Psoas muscle (tissue), 8 donors: Measurements from ENCODE around the gene XAB2. TPM values are rescaled to one million over a fixed set of nuclear protein-coding genes. Genes with fewer than 3 reads are reported as not detected.
A peak's percentile ranks its signal among the peaks of the same experiment; 100 is the strongest.

Source experiments
- ATAC-seq, 4 donors: fragments of 200-7000 bp; cut with Tn5 transposase; one replicate each; pipeline ENCODE4 v1.9.1; 2020; ENCODE audit warnings: moderate library complexity in 3 of 4, mild to moderate bottlenecking in 2 of 4
- DNase-seq, 2 donors: peaks; one replicate each; pipeline ENCODE4 v3.0.0-alpha.2; 2020
- H3K27ac ChIP-seq: fragments of 200-600 bp; one replicate; pipeline ENCODE4 v1.8.0; 2022
- H3K27me3 ChIP-seq, 3 donors: fragments of 200-600 bp in 1 of 3; one replicate each; pipeline versions ENCODE4 v1.6.1 to v1.8.0; 2013 to 2022; ENCODE audit warnings: low read length in 2 of 3, mild to moderate bottlenecking in 2 of 3, moderate library complexity in 1 of 3; ENCODE audit not compliant: insufficient read depth in 3 of 3
- H3K36me3 ChIP-seq, 2 donors: fragments of 200-600 bp in 1 of 2; one replicate each; pipeline versions ENCODE4 v1.6.1 to v1.8.0; 2013 to 2022; ENCODE audit warnings: low read depth in 1 of 2, mild to moderate bottlenecking in 1 of 2, moderate library complexity in 1 of 2; ENCODE audit not compliant: insufficient read depth in 1 of 2
- H3K4me1 ChIP-seq: fragments of 200-600 bp; one replicate; pipeline ENCODE4 v1.8.0; 2022
- H3K4me3 ChIP-seq: fragments of 200-600 bp; one replicate; pipeline ENCODE4 v1.8.0; 2022; ENCODE audit warnings: mild to moderate bottlenecking
- H3K9me3 ChIP-seq: fragments of 200-600 bp; one replicate; pipeline ENCODE4 v1.8.0; 2022
- WGBS, 3 donors: extraction: QIAGEN DNeasy Blood & Tissue Kit; methylation state at CpG; one replicate each; pipeline versions ENCODE4 v1.1.6 to v1.1.7; 2013; 5-methylcytosine and 5-hydroxymethylcytosine counted together
- intact Hi-C, 2 donors: fragments of 100-400 bp; cut with DNase I; formaldehyde crosslinking; loops; one replicate each; pipeline versions ENCODE4 v1.11.0 to v1.14.2; 2022
- long read RNA-seq, 2 donors: library from polyadenylated mRNA; unstranded; transcript quantifications; one replicate each; pipeline ENCODE4 v2.0.0, GENCODE V29; 2021
- polyA plus RNA-seq, 3 donors: library from polyadenylated mRNA; stranded (reverse); fragments of 200-250 nt; gene quantifications; one replicate each; pipeline ENCODE4 v1.2.3, GENCODE V29; 2013
- total RNA-seq, 4 donors: library from RNA; stranded (reverse); fragmentation: NEBNext Ultra II Directional in 2 of 4; extraction: Animal tissue kit (Norgen Biotek cat#: 25700) in 2 of 4; gene quantifications; one replicate each; pipeline versions ENCODE4 v1.2.1 to v1.2.4, GENCODE V29; 2021 to 2023
- TF ChIP-seq, protein P1 (sequence below): fragments of 200-600 bp; IDR thresholded peaks from one replicate; pipeline ENCODE4 v1.8.0; 2022; ENCODE audit warnings: antibody characterized with exemption
- donor health status: healthy with polysubstance abuse.
- donor health status: DM: no; HTN: no; CAD: no; lungs with moderate emphysema.
- donor health status: Bipolar disorder and iron deficiency.
- donor health status: healthy.
- donor health status: DM: yes; HTN: yes; CAD: no.
- donor health status: DM: no; HTN: no; CAD: no.
- donor health status: DM: no; HTN: no; CAD: no.
- donor health status: DM: yes; HTN: yes; CAD: no.

Gene XAB2
- total RNA-seq (10 to 100 TPM; 19.2 to 36.3 (median 26.6) TPM), polyA plus RNA-seq (10 to 100 TPM; 23.5 to 29.7 (median 24.1) TPM)
- long read RNA-seq, donor 1, partial matches to known transcripts: 6 of 8 reads
- long read RNA-seq, donor 1, other reads (novel, unspliced or antisense): 1 of 8 reads
- long read RNA-seq, donor 2, transcript XAB2-201 (19 exons, 2,667 nt): major isoform, 25 of 55 reads
- long read RNA-seq, donor 2, partial matches to known transcripts: 24 of 55 reads
- long read RNA-seq, donor 2, other reads (novel, unspliced or antisense): 6 of 55 reads

DNA sequence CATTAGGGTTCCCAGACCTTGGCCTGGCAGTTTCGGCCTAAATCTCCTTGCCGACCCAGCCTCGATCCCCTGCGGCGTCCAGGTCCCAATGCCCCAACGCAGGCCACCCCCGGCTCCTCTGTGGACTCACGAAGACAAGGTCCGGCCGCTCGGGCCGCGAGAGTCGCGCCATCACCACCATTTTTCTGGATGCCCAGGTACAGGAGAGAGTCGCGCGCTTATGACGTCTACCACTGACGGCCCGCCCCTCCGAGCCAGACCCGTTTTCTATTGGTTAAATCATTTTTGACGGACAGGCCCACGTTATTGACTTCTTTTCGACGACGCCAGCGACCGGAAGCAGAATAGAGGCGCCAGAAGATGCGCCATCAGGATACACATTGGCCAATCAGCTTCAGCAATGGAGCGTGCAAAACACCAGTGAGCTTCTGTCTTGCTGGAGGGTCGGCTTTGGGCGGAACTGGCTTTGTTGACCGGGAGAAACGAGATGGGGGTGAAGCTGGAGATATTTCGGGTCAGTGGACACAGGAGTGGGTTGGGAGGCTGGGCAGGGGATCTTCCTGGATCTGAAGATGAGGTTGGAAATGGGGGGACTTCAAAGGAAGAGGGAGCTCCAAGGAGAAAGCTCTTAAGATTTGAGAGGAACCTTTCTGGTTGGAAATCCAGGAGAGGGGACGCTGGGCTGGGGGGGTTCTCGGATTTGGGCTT, at the start of gene XAB2, which contains the start of gene PET100:
TSS of gene XAB2 (minus strand) at position 199 of the 708 bp plus-strand sequence. CDS start at position 181, 18 bp downstream.
TSS of gene PET100 (plus strand) at position 447 of the 708 bp plus-strand sequence. CDS start at position 488, 41 bp downstream.
- Histone ChIP-seq H3K4me3 (peak within 1 kb of the TSS; percentile 100), H3K4me1 (peaks cover 19% of the 10 kb centered on the region), H3K9me3 (no peaks in the 10 kb centered on the region), H3K27ac (peak within 1 kb of the TSS; percentile 87), H3K36me3 (peaks cover 0 to 34% of the 10 kb centered on the region in 2 donors), H3K27me3 (peaks cover 0 to 3% (median 0%) of the 10 kb centered on the region in 3 donors)
- intact Hi-C loops: no loop called here
- WGBS, 3 donors: 0 to 1% (median 0%) methylated on average over 40 of the region's 40 CpGs
- DNase-seq (peak; percentile 95 to 98), ATAC-seq (peak; percentile 99 to 100 (median 99))
- TF ChIP-seq, protein P1, sequence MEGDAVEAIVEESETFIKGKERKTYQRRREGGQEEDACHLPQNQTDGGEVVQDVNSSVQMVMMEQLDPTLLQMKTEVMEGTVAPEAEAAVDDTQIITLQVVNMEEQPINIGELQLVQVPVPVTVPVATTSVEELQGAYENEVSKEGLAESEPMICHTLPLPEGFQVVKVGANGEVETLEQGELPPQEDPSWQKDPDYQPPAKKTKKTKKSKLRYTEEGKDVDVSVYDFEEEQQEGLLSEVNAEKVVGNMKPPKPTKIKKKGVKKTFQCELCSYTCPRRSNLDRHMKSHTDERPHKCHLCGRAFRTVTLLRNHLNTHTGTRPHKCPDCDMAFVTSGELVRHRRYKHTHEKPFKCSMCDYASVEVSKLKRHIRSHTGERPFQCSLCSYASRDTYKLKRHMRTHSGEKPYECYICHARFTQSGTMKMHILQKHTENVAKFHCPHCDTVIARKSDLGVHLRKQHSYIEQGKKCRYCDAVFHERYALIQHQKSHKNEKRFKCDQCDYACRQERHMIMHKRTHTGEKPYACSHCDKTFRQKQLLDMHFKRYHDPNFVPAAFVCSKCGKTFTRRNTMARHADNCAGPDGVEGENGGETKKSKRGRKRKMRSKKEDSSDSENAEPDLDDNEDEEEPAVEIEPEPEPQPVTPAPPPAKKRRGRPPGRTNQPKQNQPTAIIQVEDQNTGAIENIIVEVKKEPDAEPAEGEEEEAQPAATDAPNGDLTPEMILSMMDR: no peak

DNA sequence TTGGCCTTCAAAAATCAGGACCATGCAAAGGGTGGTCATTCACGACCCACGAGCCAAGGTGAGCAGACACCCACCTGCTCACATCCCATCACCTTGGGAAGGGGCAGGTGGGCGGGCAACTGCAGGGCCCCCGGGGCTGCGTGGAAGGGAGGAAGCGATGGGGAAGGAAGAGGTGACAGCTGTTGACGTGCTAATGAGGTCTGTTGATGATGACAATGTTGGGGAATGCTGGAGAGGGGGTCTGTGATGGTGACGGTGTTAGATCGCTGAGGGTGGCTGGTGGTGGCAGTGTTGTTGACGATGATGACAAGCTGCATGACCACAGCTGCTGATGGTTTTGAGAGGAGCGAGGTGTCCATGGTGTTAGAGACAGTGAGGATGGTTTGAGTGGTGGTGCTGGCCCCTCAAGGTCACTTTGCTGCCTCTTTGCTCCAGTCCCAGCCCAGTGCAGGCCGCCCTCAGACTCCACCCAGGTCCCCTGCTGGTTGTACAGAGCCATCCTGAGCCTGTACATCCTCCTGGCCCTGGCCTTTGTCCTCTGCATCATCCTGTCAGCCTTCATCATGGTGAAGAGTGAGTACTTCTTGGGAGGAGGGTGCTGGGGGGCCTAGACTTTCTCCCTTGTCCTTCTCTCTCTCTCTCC, 48.4 kb upstream of the XAB2 start:
- Histone ChIP-seq H3K4me1 (no peaks in the 10 kb centered on the region), H3K27ac (no peak overlapping the region), H3K9me3 (no peaks in the 10 kb centered on the region), H3K27me3 (peaks cover 0 to 18% (median 0%) of the 10 kb centered on the region in 3 donors), H3K4me3 (no peak overlapping the region), H3K36me3 (peaks cover 0 to 6% of the 10 kb centered on the region in 2 donors)
- intact Hi-C loops: loop anchor here in 1 of 2 donors (5.0 kb wide), 1 partner anchor 110 kb away; no protein-coding TSS in a partner anchor
- ATAC-seq (no peak), DNase-seq (no peak)
- TF ChIP-seq, protein P1: no peak
- WGBS, 3 donors: 37 to 44% (median 43%) methylated on average over 12 of the region's 12 CpGs

DNA sequence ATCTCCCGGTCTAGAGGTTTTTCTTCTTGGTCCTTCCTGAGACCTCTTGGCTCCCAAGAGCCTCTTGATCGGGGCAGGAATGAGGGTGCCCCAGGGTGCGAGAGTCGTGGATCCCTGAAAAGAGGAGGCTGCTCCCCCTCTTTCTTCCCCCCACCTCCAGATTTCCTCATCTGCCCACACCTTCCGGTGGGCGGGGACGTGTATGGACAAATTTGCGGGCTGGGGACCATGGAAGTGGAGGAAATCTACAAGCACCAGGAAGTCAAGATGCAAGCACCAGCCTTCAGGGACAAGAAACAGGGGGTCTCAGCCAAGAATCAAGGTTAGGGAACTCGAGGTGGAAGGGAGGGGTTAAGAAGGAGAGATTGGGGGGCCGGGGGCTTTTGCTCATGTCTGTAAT, 47.5 kb upstream of the XAB2 start, which contains the start of gene MCEMP1:
TSS of gene MCEMP1 (plus strand) at position 237 of the 400 bp plus-strand sequence. CDS start at position 268, 31 bp downstream.
- TF ChIP-seq, protein P1: no peak
- ATAC-seq: no peak
- Histone ChIP-seq H3K4me1 (no peaks in the 10 kb centered on the region), H3K27ac (no peak within 1 kb of the TSS), H3K36me3 (no peaks in the 10 kb centered on the region), H3K9me3 (no peaks in the 10 kb centered on the region), H3K4me3 (no peak within 1 kb of the TSS), H3K27me3 (peaks cover 0 to 27% (median 2%) of the 10 kb centered on the region in 3 donors)
- WGBS, 3 donors: 27 to 41% (median 36%) methylated on average over 10 of the region's 10 CpGs
- intact Hi-C loops: loop anchor here in 1 of 2 donors (5.0 kb wide), 1 partner anchor 110 kb away; no protein-coding TSS in a partner anchor
- DNase-seq: no peak

DNA sequence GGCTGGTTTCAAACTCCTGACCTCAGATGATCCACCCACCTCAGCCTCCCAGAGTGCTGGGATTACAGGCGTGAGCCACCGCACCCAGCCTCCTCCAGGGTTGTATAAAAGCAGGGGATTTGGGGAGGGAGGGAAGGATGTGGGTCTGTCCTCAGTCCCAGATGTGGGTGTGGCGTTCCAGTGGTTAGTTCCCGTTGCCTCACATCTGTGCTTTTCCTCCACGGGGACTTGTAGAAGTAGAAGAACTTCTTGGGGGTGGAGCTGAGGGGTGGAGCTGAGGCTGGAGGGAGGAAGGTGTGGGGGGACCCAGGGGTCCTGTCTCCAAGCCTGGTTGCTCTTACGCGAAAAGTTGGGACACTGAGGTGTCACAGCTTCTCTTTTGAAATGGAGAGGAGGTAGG, 47.0 kb upstream of the XAB2 start:
- TF ChIP-seq, protein P1: no peak
- Histone ChIP-seq H3K27me3 (peaks cover 0 to 32% (median 3%) of the 10 kb centered on the region in 3 donors), H3K4me1 (no peaks in the 10 kb centered on the region), H3K4me3 (no peak overlapping the region), H3K9me3 (no peaks in the 10 kb centered on the region), H3K27ac (no peak overlapping the region), H3K36me3 (no peaks in the 10 kb centered on the region)
- DNase-seq (no peak), ATAC-seq (no peak)
- intact Hi-C loops: loop anchor here in 1 of 2 donors (5.0 kb wide), 1 partner anchor 109 kb away; no protein-coding TSS in a partner anchor
- 36 to 37% (median 37%) methylated on average over 7 of the region's 7 CpGs for WGBS, 3 donors
